HG02981 (cell line): ENCODE results near the gene DDI2.
"Not testable (repeated sequence)": the region's sequence is repeated elsewhere in the genome, so short reads cannot be mapped to it uniquely, and the experiment has no call there.

Experiments
- ATAC-seq: cut with Tn5 transposase; IDR thresholded peaks from one replicate; pipeline ENCODE4 v1.9.1; 2021; ENCODE audit warnings: mild to moderate bottlenecking, moderate library complexity; ENCODE audit not compliant: unreplicated experiment

DDI2 gene

DNA sequence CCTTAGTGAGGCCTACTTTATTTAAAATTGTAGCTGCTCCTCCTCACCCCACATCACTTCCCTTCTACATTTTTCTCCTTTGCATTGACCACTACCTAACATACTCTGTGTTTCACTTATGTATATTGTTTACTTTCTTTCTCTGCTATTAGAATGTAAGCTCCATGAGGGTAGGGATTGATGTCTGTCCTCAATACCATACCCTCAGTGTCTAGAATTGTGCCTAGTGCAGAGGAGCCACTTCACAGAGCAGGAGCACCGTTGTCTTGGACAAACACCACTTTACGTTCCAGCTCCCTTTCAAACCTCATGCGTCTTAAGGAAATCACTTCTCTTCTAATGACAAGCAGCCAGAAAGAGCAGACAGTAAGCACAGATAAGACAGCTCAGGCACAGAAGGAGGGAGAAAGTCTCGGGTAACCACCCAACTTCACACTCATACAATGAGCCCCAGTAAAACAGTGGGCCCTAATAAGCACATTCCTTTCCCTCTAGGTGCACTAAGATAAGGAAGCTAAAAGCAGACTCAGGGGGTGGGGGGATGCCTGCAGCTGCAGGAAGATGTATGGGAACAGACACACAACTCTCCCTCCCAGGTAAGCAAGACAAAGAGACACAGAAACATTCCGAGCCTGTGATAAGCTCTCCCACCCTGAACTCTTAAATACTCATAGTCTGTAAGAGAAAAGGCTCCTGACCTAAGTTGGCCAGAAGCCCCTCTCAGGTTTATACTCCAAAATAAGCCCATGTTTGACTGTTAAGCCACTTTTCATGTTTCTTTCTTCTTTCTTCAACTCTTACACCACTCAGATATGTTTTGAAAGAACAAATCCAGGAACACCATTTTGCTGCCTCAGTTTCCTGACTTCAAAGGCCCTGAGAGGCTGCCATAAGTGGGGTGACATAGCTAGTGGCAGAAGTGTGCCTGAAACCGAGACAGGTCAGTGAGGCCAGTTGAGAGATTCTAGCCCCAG, 59.7 kb downstream of the DDI2 start:
- ATAC-seq = no peak

DNA sequence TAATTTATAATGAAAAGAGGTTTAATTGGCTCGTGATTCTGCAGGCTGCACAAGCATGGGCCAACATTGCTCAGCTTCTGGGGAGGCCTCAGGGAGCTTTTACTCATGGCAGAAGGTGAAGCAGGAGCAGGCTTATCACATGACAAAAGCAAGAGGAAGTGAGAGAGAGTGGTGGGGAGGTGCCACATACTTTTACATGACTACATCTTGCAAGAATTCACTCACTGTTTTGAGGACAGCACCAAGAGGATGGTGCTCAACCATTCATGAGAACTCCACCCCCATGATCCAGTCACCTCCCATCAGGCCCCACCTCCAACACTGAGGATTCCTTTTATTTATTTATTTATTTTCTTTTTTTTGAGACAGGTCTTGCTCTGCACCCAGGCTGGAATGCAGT, 61.3 kb downstream of the DDI2 start:
- no peak for ATAC-seq

DNA sequence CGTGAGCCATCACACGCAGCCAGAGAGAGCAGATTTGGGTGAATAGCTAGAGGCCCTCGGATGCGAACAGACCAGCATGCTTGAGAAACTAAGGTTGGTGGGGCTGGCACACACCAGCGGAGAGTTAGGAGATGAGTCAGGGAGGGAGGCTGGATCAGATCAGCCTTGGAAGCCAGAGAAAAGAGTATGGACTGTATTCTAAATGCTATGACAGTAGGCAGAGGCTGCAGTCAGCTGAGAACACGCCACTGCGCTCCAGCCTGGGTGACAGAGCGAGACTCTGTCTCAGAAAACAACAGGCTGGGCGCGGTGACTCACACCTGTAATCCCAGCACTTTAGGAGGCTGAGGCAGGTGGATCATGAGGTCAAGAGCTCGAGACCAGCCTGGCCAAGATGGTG, 62.9 kb downstream of the DDI2 start:
- no peak for ATAC-seq

DNA sequence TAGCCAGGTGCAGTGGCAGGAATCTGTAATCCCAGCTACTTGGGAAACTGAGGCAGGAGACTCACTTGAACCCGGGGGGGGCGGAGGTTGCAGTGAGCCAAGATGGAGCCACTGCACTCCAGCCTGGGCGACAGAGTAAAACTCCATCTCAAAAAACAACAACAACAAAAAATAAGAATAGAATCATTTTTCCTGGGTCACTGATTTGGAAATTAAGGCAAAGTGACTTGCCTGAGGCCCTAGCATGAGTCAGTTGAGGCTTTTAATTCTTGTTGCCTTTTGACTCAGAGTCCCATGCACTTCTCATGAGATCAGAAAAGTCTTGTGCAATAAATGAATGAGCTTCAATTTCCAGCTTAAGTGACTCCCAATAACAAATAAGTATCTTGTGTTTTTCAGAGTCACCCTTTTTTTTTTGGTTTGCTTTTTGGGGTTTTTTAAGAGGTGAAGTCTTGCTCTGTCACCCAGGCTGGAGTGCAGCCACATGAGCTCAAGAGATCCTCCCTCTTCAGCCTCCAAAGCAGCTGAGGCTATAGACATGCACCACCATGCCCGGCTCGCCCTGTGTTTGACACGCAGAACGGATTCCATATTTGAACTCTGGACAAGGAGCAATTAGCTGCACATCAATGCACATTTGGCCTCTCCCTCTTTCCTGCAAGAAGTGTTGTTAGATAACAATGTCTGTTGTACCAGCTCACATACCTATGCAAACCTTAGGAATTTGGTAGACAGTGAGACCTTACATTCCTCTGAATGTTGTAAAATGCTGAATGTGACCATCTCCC, 63.5 kb downstream of the DDI2 start:
- no peak for ATAC-seq

DNA sequence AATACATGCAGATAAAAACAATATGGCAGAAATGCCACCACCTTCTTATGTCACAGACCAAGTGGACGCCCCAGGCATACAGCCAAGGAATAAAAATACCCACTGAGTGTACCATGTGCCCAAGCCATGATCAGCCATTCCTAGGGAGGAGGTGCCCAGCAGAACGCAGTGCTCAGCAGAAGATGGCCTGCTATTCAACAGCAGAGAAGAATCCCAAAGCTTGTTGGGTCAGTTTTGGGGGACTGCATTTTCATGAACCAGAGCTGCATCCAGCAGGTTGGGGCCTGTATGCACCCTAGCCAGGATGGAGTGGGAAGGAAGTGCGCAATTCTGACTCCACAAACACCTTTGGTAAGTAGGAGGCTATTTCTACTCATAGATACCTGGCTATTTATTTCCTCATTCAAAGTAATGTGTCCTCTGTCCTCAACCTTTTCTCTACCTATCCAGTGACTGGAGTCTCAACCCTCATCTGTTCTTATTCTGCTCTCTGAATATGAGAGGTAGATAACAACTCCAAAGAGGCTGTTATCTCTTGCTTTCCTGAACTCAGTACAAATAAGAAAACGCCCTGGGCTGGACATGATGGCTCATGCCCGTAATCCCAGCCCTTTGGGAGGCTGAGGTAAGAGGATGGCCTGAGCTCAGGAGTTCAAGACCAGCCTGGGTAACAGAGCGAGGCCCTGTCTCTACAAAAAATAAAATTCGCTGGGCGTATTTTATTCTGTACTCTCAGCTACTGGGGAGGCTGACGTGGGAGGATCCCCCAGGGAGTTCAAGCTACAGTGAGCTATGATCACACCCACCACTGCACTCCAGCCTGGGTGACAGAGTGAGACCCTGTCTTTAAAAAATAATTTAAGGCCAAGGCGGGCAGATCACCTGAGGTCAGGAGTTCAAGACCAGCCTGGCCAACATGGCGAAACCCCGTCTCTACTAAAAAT, 64.4 kb downstream of the DDI2 start:
- no peak for ATAC-seq

DNA sequence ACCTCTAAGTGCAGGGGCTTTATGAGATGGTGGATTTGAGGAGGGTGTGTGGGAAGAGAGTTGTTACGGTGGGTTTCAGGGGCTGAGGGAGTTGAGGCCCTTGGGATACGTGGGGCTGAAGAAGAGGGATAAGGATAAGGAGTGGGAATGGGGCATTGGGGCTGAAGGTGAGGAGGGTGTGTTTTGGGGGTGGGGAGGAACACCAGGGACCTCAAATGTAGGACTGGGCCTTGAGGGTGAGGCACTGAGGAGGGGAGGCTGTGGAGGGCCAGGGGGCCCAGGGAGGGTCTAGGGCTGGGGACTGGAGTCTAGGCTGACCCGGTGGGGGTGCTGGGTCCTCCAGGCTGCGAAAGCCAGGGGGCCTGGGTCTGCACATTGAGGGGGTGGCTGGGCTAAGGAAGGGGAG, 65.7 kb downstream of the DDI2 start:
- ATAC-seq = no peak

DNA sequence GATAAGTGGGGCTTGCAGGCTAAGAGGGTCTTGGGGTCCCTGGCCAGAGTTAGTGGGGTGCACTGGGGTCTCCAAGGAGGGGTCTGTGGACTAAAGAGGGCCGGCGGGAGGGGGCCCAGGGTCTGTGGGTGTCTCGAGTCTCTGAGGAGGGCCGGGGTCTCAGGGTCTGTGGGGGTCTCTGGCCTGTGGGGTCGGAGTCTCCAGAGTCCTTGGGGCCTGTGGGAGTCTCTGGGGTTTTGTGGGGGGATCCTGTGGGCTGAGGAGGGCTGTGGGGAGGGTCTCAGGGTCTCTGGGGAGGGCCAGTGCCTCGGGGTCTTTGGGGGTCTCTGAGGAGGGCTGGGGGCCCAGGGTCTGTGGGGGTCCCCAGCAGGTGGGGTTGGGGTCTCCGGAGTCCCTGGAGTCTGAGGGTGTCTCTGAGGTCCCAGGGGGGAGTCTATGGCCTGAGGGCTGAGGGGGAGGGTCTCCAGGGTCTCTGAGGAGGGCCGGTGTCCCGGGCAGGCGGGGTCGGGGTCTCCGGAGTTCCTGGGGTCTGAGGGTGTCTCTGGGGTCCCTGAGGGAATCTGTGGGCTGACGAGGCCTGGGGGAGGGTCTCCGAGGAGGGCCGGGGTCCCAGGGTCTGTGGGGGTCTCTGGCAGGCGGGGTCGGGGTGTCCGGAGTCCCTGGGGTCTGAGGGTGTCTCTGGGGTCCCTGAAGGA, 66.2 kb downstream of the DDI2 start:
- ATAC-seq = no peak

DNA sequence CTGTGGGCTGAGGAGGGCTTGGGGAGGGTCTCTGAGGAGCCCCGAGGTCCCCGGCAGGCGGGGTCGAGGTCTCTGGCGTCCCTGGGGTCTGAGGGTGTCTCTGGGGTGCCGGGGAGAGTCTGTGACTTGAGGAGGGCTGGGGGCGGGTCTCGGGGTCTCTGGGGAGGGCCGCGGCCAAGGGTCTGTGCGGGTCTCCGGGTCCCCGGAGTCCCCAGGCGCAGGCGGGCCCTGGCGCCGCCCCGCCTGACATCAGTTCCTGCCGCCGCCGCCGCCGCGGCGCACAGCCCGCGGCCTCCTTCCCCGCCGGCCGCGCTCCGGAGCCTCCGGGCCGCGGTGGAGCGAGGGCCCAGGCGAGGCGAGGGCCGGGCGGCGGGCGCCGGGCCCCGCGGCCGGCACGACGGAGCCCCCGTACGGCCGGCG, 66.8 kb downstream of the DDI2 start, which contains the start of gene PLEKHM2:
Gene PLEKHM2 (plus strand): TSS at position 279 of the 420 bp plus-strand sequence. CDS start 239 bp downstream, outside the sequence.
- ATAC-seq = no peak

DNA sequence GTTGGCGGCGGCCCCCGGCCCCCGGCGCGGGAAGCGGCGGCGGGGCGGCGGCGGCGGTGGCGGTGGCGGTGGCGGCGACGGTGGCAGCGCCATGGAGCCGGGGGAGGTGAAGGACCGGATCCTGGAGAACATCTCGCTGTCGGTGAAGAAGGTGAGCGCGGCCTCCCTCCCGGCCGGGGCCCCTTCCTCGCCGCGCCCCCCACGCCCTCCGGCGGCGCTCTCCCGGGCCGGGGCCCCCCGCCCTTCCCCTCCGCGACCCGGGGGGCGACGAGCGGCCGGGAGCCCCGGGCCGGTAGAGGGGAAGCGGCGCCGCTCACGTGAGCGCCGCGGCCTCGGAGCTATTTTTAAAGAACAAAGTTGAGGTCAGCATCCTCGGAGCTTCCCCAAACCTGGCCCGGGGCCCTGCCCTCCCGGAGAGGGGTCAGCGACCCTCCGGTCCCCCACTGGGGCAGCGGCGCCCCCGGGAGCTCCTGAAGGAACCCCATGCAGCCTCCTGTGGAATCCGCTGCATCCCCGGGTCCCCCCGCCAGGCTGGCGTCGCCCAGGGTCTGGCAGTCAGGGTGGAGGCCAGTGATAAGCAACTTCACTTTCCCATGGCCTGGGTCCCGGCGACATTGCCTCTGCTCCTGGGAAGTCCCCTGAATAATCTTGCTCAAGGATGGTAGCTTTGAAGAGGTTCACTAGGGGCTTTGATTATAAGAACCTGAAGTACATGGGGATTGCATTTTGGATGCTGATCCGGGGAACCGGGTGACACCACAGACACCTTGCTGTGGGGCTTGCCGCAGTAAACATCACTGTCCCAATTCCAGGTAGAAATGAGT, 67.4 kb downstream of the DDI2 start:
- no peak for ATAC-seq

DNA sequence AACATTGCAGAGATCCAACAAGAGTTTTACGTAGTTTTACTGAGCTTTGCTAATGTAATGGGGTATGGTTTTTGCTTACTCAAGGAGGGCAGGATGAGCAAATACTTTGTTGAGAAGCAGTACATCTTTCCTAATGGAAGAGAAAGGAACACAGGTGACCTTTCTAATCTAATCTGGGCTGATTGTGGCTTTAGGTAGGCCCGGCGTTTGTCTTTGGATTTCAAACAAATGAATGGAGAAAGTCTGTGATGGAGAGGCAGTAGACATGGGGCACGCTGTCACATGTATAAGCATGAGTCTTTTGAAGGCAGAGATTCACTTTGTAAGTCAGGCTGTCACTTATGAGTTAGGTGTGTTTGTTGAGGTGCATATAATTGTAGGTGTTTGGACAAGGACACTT, 68.6 kb downstream of the DDI2 start:
- ATAC-seq = no peak

DNA sequence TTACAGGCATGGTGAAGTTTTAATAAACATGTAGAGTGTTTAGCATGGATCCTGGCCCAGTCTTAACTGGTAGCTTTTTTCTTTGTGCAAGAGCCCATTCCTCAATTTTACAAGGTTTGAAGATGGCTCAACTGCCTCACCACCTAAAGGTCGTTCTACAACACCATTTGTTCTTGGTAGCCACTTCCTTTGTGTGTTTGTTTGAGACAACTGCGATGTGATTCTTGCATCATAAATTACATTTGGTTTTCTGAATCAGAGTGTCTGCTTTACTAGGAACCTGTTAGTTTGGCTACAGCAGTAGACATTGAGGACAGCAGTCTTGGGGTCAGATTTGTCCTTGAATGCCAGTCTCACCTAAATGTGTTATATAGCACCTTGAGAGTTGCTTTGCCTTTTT, 70.2 kb downstream of the DDI2 start:
- no peak for ATAC-seq

DNA sequence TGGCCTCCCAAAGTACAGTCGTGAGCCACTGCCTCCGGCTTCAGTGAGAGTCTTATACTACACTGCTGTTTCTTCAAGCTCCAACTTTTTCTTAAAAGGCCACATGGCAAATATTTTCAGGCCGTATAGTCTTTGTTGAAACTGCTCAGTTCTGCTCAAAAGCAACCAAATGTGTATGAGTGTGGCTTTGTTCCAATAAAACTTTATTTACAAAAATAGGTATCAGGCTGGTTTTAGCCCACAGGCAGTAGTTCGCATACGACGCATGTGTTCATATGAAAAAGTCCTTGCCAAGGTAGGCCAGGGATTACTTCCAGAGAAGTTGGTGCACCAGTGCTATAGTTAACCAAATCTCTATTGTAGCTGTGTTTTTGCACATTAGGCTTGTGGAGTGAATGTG, 73.1 kb downstream of the DDI2 start:
- ATAC-seq = no peak

DNA sequence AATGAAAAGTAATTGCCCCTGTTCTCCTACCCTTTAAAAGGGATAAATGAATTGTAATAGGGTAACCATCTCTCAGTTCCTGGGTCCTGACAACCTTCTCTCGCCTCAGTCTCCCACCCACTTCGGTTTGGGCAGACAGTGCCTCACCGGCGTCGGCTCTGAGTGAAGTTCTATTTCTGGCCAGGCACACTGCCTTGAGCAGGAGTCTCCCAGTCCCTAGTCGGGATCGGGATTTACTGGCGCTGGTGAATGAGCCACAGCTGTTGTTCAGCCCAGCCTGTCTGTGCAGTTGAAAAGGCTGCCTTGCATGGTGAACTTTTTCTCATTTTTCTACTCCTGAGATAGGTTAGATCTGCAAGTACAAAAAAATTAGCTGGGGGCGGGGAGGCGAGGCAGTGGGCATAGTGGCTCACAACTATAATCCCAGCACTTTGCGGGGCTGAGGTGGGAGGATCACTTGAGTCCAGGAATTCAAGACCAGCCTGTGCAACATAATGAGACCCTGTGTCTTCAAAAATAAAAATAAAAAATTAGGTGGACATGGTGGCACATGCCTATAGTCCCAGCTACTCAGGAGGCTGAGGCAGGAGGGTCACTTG, 74.3 kb downstream of the DDI2 start:
- no peak for ATAC-seq

DNA sequence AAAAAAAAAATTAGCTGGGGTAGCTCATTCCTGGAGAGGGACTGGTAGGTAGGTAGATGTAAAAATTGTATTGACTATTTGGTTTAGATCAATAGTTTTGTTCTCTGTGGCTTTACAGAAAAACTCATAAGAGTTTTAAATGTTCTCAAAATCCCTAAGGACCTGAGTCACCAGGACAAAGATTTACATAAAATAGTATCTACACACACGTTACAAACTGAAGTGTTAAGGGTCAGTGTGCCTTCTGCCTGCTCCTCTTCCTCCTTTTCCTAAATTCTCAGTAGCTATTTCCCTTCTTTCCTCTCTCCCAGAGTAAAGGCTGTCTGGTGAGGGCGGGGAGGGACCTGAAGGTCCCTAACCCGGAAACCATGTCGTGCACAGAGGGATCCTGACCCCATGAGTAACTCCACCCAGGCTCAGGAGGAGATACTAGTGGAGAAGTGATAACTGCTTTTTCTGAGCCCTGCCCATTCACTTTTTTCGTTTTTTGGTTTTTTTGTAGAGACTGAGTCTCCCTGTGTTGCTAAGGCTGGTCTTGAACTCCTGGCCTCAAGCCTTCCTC, 74.9 kb downstream of the DDI2 start:
- no peak for ATAC-seq

DNA sequence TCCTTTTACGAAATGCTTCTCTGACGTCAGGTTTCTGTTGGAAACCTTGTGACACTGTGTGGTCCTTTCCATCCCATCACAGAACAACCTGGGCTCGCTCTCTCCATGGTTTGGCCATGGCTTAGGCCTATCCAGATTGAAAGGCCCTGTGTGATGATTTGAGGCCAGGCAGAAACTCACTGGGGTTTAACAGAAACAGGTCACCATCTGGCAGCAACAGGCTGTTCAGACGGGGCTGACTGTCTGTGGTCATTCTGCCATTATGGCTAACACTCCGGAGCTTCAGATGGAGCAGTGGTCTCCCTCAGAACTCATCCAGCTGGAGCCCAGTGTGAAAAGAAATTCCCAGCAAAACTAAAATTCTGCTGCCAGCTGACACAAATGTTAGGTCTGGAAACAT, 76.1 kb downstream of the DDI2 start:
- ATAC-seq = no peak

DNA sequence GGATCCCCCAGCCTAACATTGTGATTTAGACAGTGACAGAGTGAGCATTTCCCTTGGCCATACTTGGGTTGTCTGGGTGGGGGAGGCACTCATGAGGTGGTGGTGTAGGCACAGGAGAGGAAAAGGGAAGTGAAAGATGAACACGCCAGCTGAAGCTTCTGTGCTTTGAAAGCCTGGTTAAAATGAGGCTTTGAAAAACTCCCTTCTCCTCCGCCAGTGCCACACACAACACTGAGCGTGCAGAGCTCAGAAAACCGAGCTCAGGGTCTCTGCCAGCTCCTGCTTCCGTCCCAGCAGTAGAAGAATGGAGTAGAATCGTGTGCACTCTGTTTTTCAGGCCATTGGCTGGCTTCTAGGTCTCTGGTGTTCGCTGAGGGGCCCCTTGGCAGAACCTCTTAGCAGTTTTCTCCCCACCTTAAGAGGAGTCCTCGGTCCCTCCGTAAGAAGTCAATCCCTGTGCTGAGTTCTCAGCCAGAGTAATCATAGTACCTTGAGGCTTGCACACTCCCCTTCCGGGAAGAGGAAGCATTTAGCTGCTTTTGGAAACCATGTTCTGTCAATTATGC, 79.8 kb downstream of the DDI2 start:
- peak; percentile 93 for ATAC-seq

DNA sequence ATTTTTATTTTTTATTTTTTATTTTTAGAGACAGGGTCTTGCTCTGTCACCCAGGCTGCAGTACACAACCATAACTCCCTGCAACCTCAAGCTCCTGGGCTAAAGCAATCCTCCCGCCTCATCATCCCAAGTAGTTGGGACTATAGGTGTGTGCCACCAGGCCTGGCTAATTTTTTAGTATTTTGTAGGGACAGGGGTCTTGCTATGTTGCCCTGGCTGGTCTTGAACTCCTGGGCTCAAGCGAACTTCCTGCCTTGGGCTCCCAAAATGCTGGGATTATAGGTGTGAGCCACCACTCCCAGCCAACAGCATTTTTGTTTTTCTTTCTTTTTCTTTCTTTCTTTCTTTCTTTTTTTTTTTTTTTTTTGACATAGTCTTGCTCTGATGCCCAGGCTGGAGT, 80.9 kb downstream of the DDI2 start:
- ATAC-seq = no peak

DNA sequence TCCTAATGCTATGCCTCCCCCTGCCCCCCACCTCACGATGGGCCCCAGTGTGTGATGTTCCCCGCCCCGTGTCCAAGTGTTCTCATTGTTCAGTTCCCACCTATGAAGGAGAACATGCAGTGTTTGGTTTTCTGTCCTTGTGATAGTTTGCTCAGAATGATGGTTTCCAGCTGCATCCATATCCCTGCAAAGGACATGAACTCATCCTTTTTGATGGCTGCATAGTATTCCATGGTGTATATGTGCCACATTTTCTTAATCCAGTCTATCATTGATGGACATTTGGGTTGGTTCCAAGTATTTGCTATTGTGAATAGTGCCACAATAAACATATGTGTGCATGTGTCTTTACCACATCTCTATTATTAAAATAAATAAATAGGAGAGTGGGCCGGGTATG, 82.1 kb downstream of the DDI2 start:
- ATAC-seq = not testable (repeated sequence)
